WTC11 (cell line): ENCODE data around the gene ABCA1. TPM values are rescaled to one million over a fixed set of nuclear protein-coding genes. Genes with fewer than 3 reads are reported as not detected.

Experiments
- ATAC-seq: fragments of 200-7000 bp; cut with Tn5 transposase; 2 replicates; pipeline ENCODE4 v1.10.0; 2021; ENCODE audit warnings: mild to moderate bottlenecking, moderate library complexity
- CTCF ChIA-PET: fragments of 300-600 bp; sonication (Branson Sonifier 250); formaldehyde crosslinking; loops from one replicate; lab custom pipeline; 2021; ENCODE audit warnings: antibody characterized with exemption; lab: Charles Lee
- POLR2A ChIA-PET: fragments of 350-600 bp; sonication (Branson Sonifier 250); formaldehyde crosslinking; loops from one replicate; lab custom pipeline; 2021; ENCODE audit warnings: antibody characterized with exemption; lab: Charles Lee
- DNase-seq: peaks from one replicate; pipeline ENCODE4 v3.0.0; 2021; ENCODE audit warnings: low spot score
- H3K27ac Mint-ChIP-seq: 2 replicates; pipeline ENCODE4 v1.8.0; 2021; ENCODE audit warnings: mixed read lengths
- H3K27me3 Mint-ChIP-seq: 2 replicates; pipeline ENCODE4 v1.8.0; 2021; ENCODE audit warnings: low read depth, mild to moderate bottlenecking, moderate library complexity, mixed read lengths
- H3K36me3 Mint-ChIP-seq: 2 replicates; pipeline ENCODE4 v1.8.0; 2021; ENCODE audit warnings: mixed read lengths
- H3K4me1 Mint-ChIP-seq: 2 replicates; pipeline ENCODE4 v1.8.0; 2022; ENCODE audit warnings: mixed read lengths
- H3K4me3 Mint-ChIP-seq: 2 replicates; pipeline ENCODE4 v1.8.0; 2021; ENCODE audit warnings: mild to moderate bottlenecking, moderate library complexity, mixed read lengths
- H3K9me3 Mint-ChIP-seq: 2 replicates; pipeline ENCODE4 v1.8.0; 2021; ENCODE audit warnings: mixed read lengths
- AR ChIP-seq: fragments of 250-450 bp; sonication (Bioruptor Pico); IDR thresholded peaks from 2 replicates; pipeline ENCODE4 v1.9.0; 2021; ENCODE audit warnings: mild to moderate bottlenecking
- ATF6 ChIP-seq: sonication (generic); formaldehyde crosslinking; IDR thresholded peaks from 2 replicates; pipeline ENCODE4 v1.8.1; 2023; ENCODE audit warnings: mild to moderate bottlenecking, missing genetic modification reagents
- CREB1 ChIP-seq: sonication (generic); formaldehyde crosslinking; IDR thresholded peaks from 2 replicates; pipeline ENCODE4 v1.8.0; 2023; ENCODE audit warnings: mild to moderate bottlenecking, missing genetic modification reagents
- ERG ChIP-seq: fragments of 250-450 bp; sonication (Bioruptor Pico); IDR thresholded peaks from 2 replicates; pipeline ENCODE4 v1.8.0; 2021; ENCODE audit warnings: mild to moderate bottlenecking
- FOXP1 ChIP-seq: sonication (generic); formaldehyde crosslinking; IDR thresholded peaks from 2 replicates; pipeline ENCODE4 v1.8.0; 2022; ENCODE audit warnings: missing genetic modification reagents, mild to moderate bottlenecking, moderate library complexity, borderline replicate concordance
- JAZF1 ChIP-seq: fragments of 250-450 bp; sonication (Bioruptor Pico); IDR thresholded peaks from 2 replicates; pipeline ENCODE4 v1.9.0; 2021; ENCODE audit warnings: moderate library complexity, mild to moderate bottlenecking, inconsistent platforms
- NR1H2 ChIP-seq: sonication (generic); formaldehyde crosslinking; IDR thresholded peaks from 2 replicates; pipeline ENCODE4 v1.9.0; 2021; ENCODE audit warnings: mild to moderate bottlenecking, moderate library complexity, missing genetic modification reagents
- NR3C1 ChIP-seq: sonication (generic); formaldehyde crosslinking; conservative IDR thresholded peaks from 2 replicates; pipeline ENCODE4 v1.8.1; 2023; ENCODE audit warnings: low read depth, mild to moderate bottlenecking, missing genetic modification reagents
- PRDM15 ChIP-seq: sonication (generic); formaldehyde crosslinking; IDR thresholded peaks from 2 replicates; pipeline ENCODE4 v1.8.0; 2022; ENCODE audit warnings: missing genetic modification reagents
- RELA ChIP-seq: sonication (generic); formaldehyde crosslinking; IDR thresholded peaks from 2 replicates; pipeline ENCODE4 v1.8.1; 2022; ENCODE audit warnings: missing genetic modification reagents, mild to moderate bottlenecking, borderline replicate concordance
- SMAD4 ChIP-seq: sonication (generic); formaldehyde crosslinking; IDR thresholded peaks from 2 replicates; pipeline ENCODE4 v1.8.0; 2022; ENCODE audit warnings: mild to moderate bottlenecking, missing genetic modification reagents
- TEAD4 ChIP-seq: sonication (generic); formaldehyde crosslinking; IDR thresholded peaks from 2 replicates; pipeline ENCODE4 v1.8.0; 2022; ENCODE audit warnings: mild to moderate bottlenecking, missing genetic modification reagents
- ZNF121 ChIP-seq: sonication (generic); formaldehyde crosslinking; IDR thresholded peaks from 2 replicates; pipeline ENCODE4 v1.8.0; 2023; ENCODE audit warnings: missing genetic modification reagents
- ZNF281 ChIP-seq: sonication (generic); formaldehyde crosslinking; IDR thresholded peaks from 2 replicates; pipeline ENCODE4 v1.8.0; 2023; ENCODE audit warnings: mild to moderate bottlenecking, missing genetic modification reagents
- ZNF425 ChIP-seq: fragments of 250-450 bp; sonication (Bioruptor Pico); conservative IDR thresholded peaks from 2 replicates; pipeline ENCODE4 v1.9.0; 2021; ENCODE audit warnings: mild to moderate bottlenecking
- ZNF671 ChIP-seq: fragments of 250-450 bp; sonication (Bioruptor Pico); IDR thresholded peaks from 2 replicates; pipeline ENCODE4 v1.8.0; 2021; ENCODE audit warnings: mild to moderate bottlenecking
- total RNA-seq: library from RNA; stranded (reverse); gene quantifications from 3 replicates; pipeline ENCODE4 v1.2.3, GENCODE V29; 2021

Gene ABCA1
- total RNA-seq, 1 experiment from 2014 or later, result 7.8 TPM

GRCh38 chr9:104853683-104854082 is 74.3 kb downstream of the ABCA1 start:
- Mint-ChIP-seq H3K4me1 (peaks cover 16% of the 10 kb centered on the region), H3K36me3 (peaks cover 5% of the 10 kb centered on the region; the same call in 1 of the 2 replicates), H3K4me3 (no peak overlapping the region), H3K27me3 (no peaks in the 10 kb centered on the region), H3K9me3 (no peaks in the 10 kb centered on the region), H3K27ac (no peak overlapping the region)
- DNase-seq (no peak), ATAC-seq (no peak)
- no peak for TF ChIP-seq ZNF281 (CRISPR knock-in tag)
- TF ChIP-seq ZNF121 (CRISPR knock-in tag), result no peak
- ChIA-PET POLR2A (interaction anchor here (0.6 kb wide), 1 partner anchor 10 kb away, joined by 6 read pairs; no protein-coding TSS in a partner anchor), CTCF (interaction anchor here (1.3 to 1.5 kb wide), 2 partner anchors 10 to 15 kb away, joined by 4 to 8 read pairs; no protein-coding TSS in a partner anchor)

GRCh38 chr9:104853159-104853558 is 74.8 kb downstream of the ABCA1 start:
- Mint-ChIP-seq H3K27ac (no peak overlapping the region), H3K4me3 (no peak overlapping the region), H3K36me3 (peaks cover under 1% of the 10 kb centered on the region; the same call in 1 of the 2 replicates), H3K27me3 (no peaks in the 10 kb centered on the region), H3K9me3 (no peaks in the 10 kb centered on the region), H3K4me1 (peaks cover 16% of the 10 kb centered on the region)
- DNase-seq, result no peak
- TF ChIP-seq AR (CRISPR knock-in tag), result no peak
- TF ChIP-seq ATF6 (CRISPR knock-in tag), result no peak
- TF ChIP-seq TEAD4 (CRISPR knock-in tag), result no peak
- ChIA-PET POLR2A (interaction anchor here (0.6 kb wide), 1 partner anchor 10 kb away, joined by 6 read pairs; no protein-coding TSS in a partner anchor), CTCF (interaction anchor here (1.0 to 1.5 kb wide), 2 partner anchors 10 kb away, joined by 4 to 8 read pairs; no protein-coding TSS in a partner anchor)
- ATAC-seq, result no peak

- DNase-seq, result no peak
- Mint-ChIP-seq H3K9me3 (no peaks in the 10 kb centered on the region), H3K4me3 (no peak overlapping the region), H3K36me3 (no peaks in the 10 kb centered on the region), H3K27ac (no peak overlapping the region), H3K4me1 (peaks cover 20% of the 10 kb centered on the region), H3K27me3 (no peaks in the 10 kb centered on the region)
- no peak for ATAC-seq
- ChIA-PET CTCF (no interaction called here), POLR2A (no interaction called here)
- TF ChIP-seq ZNF425 (CRISPR knock-in tag) (no peak), SMAD4 (CRISPR knock-in tag) (no peak), JAZF1 (CRISPR knock-in tag) (no peak), NR3C1 (CRISPR knock-in tag) (no peak), PRDM15 (CRISPR knock-in tag) (no peak), ZNF671 (CRISPR knock-in tag) (no peak), RELA (CRISPR knock-in tag) (no peak), NR1H2 (CRISPR knock-in tag) (no peak), FOXP1 (CRISPR knock-in tag) (no peak), CREB1 (CRISPR knock-in tag) (no peak), ERG (no peak)
Measured at GRCh38 chr9:104851546-104851920, 76.4 kb downstream of the ABCA1 start.
